Stimulated activated CD8-positive, alpha-beta memory T cell treated with anti-CD3 and anti-CD28 coated beads, Interleukin-7, amount 100 ng/mL, for 1 hour (primary cell): ENCODE data around the gene RPL36A.

ENCODE experiments used
- DNase-seq, 2 donors: peaks; one replicate each; pipeline ENCODE4 v3.0.0-alpha.2; 2020; ENCODE audit warnings: low read depth in 2 of 2

The RPL36A gene

GRCh38 chrX:101390664-101391525, at the start of gene RPL36A:
Gene RPL36A, plus strand, starts transcription at chrX:101391011. Its CDS starts 33 bp downstream, at chrX:101391044.
- peak; percentile 50 to 55 for DNase-seq

DNA sequence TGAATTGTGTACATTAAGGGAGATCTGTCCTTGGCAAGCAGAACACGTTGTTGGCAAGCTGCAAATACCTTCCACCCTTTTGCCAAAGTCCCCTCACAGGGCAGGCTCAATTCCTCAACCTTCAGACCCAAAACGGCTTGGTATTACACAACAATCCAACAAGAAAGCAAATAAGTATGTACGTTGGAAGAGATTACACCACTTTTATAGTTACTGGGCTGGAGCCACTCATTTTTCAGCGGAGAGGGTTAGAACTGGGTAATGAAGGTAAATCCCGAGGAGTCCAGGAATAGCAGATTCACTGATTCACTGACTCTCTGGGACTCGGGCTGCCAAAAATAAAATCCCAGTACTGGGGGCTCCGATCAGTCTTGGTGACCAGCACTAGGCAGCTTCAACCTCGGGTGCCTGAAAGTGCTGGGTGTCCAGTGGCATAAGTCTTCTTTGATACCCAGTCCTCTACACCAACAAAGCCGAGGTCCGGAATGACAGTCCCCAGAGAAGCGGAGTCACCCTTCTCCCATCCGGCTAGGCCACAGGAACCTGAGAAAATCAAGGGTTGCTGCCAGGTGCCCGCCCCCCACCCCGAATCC, 42.9 kb upstream of the RPL36A start:
- DNase-seq, result no peak

GRCh38 chrX:101348452-101349192, 42.2 kb upstream of the RPL36A start, which contains the start of gene TIMM8A:
Gene TIMM8A, minus strand, starts transcription at chrX:101348742. Its CDS starts 78 bp downstream, at chrX:101348664.
- peak; percentile 50 to 51 for DNase-seq

DNA sequence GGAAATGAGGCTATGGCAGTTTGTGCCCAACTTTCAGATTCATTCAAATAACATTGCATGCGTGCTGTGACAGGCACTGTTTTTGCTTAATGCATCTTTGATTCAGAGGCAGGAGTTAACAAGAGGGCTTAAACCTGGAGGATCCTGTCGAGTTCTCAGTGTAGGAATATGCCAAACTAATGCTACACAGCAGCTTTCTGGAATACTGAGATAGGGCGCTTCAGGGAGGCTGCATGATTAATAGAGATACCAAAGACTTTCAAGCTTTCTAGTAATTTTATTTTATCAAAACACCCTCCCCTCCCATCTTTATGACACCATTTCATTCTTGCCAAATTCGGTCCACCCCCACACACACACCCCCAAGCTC, 41.6 kb upstream of the RPL36A start:
- DNase-seq, result no peak

GRCh38 chrX:101357166-101357795, 33.5 kb upstream of the RPL36A start:
- no peak for DNase-seq

DNA sequence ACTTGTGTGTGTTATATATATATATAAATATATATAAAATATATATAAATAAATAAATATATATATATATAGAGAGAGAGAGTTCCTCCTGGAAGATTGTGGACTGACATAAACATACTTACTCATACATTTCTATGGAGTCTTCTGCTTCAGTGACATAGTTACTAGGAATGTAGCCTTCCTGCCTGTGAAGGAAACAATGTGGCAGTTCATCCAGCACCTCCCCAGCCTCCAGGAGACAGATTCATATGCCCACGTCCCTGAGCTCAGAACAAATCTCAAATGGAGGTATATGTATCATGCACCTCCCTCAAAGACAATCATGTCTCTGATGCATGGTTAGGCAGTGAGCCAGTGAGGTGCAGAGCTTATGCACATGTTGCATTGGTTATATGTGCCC, 30.8 kb upstream of the RPL36A start:
- DNase-seq, result no peak

- no peak for DNase-seq
Measured at GRCh38 chrX:101360390-101360789, 30.4 kb upstream of the RPL36A start.

GRCh38 chrX:101362116-101362515, 28.7 kb upstream of the RPL36A start:
- DNase-seq, result no peak

- DNase-seq, result no peak
Measured at GRCh38 chrX:101362757-101363156, 28.1 kb upstream of the RPL36A start.

DNA sequence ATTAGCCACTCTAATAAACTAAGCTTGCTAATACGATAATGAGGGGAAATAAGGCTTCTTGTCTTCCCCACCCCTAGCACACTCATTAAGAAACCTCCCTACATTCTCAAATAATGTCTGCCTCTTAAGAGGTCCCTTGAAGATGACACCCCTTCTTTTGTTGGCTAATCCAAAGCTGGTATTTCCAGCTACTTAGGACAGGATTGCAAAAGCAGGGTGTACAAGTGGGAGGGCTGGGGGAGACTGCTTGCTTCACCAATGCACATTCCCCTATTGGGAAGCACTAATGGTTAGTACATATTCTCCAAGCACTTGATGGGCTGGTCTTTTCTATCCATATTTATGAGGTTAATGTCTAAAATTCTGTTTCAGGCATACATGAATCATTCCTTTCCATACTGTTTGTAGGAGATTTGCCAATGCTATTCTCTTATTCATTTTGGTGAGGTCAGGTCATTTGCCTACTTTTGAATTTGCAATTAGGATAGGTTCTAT, 25.5 kb upstream of the RPL36A start:
- no peak for DNase-seq

GRCh38 chrX:101368800-101369199, 22.0 kb upstream of the RPL36A start:
- DNase-seq, result no peak

DNA sequence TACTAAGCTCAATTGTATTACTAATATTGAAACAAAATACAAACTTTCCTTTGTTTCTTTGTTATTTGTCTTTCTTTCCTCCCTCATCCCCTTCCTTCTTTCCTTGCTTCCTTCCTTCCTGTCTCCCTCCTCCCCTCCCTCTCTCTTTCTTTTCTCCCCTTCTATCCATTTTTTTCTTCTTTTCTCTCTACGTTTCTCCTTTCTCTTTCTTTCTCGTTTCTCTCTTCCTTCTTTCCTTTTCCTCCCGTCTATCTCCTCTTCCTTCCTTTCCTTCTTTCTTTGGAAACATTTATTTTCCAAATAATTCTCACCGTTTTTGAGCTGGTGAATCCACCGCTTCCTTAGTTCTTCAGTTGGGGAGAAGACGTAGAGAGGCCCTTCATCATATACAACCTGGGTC, 21.1 kb upstream of the RPL36A start:
- no peak for DNase-seq

DNA sequence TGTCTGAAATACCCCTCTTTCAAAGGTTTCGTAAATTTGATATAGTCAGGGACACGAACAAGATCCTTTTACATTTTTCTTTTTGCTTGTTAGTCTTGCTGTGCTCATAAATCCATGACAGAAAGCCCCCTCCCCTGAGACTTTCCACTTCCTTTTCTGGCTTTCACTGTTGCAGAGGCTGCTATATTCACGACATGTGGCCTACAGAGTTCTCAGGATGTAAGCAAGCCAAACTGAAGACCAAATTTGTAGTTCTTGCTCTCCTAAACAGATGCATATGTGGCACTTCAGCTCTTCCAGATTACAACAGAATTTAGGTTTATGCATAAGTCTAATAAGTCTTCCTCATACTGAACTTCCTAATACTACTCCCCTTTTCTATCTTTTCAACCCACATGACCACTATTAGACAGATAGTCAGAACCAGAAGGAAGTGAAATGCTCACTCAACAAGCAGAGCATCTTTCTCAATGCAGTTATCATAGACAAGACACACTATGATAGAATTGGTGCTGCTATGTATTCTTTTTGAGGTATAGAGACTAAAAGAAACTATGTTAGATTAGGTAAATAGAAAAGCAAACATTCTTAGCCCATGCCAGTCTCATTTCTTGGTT, 19.8 kb upstream of the RPL36A start:
- DNase-seq, result no peak

GRCh38 chrX:101377547-101377946, 13.3 kb upstream of the RPL36A start:
- no peak for DNase-seq

DNA sequence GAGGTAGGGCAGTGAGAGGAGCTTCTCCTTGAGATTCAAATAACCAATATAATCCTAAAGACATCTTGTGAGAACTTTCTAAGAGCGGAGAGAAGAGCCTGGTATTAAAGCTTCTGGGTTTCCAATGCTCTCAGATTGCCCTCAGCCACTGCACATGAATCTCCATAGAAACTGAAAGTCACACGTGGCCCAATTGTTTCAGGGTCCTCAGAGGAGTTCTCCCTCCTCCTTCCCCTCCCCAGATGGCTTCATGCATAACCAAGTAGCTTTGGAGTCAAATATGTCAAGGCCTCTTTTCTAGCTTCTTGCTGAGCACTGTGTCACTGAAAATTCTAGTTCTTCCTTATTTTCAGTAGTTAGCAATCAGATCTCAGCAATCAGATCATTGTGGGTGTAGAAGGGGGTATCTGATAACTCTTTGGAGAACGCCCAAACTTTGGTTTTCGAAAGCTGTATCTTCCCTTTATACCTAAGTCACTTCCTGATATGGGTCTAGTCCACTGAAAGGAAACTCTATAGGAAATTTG, 7.1 kb upstream of the RPL36A start:
- no peak for DNase-seq

GRCh38 chrX:101385026-101385684, 5.7 kb upstream of the RPL36A start:
- no peak for DNase-seq

DNA sequence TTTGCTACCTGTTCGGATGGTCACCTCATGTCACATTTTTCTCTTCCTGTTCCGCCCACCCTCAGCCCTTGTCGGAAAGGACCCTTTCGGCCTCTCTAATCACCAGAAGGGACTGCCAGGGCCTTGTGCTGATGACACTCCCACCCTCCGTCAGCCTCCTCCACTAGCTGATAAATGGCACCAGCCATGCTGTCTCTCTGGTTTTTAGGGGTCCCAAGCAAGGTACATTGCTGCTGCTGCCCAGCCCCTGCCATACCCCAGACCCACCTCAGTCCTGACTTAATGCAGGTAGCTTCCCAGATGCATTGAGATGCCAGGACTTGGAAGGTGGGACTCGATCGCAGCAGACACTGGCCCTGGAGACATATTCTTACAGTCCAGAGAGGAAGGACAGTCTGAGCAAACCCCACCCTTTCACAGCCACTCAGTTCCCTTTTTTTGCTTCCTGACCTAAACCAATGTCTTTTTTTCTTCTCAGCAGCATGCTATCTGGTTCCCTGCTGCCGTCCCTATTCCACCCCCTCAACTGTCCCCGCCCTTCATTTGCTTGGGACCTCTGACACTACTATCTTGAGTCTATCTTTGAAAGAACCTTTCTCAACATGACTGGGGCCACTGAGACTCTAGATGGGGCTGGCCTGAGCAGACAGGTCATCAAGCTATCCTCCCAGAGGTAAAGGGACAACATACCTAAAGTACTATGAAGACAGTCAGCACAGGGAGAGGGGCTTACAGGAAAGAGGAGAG, 4.8 kb upstream of the RPL36A start, which contains the start of gene BTK:
TSS of gene BTK (minus strand) at position 397 of the 747 bp plus-strand sequence. CDS start 10,907 bp downstream, outside the sequence.
- DNase-seq, result no peak

DNA sequence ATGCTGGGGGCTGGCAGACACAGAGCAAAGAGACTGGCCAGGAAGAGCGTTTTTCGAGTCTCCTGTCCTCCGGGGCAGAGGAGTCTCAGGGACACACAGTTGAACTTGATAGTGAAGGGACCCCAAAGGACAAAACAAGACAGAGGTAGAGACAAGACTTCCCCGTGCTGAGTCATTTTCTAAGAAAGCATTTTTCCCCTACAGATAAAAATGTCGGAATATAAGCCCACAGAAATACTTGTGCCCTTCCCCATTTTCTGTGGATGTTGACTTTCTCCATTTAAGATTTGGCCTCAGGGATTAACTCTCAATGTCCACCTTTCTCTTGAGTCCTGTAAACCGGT, 4.3 kb upstream of the RPL36A start:
- DNase-seq, result no peak

DNA sequence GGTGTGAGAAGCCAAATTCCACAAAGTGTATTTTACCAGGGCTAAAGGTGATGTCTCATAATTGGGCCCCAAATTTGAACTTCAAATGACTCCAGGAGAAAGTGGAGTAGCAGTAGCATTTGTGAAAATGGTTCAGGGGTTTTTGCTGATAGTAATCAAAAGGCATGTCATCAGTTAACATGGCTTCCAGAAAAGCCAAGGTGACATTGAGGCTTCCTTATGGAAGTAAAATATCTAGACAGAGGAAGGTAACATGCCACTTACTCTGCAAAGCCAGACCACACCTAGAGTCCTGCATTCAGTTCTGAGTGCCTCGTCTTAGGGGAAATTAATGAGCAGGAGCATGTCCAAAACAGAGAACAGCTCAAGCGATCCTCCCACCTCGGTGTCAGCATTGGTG, 2.2 kb upstream of the RPL36A start:
- no peak for DNase-seq

- DNase-seq, result no peak
Measured at GRCh38 chrX:101391831-101392230, 1.0 kb downstream of the RPL36A start.
